Body of pancreas (tissue), 4 donors: ENCODE measurements around the gene SIRPG. TPM values are rescaled to one million over a fixed set of nuclear protein-coding genes. Genes with fewer than 3 reads are reported as not detected.
A peak's percentile ranks its signal among the peaks of the same experiment; 100 is the strongest.

ENCODE experiments used
- ATAC-seq: fragments of 150-250 bp; one replicate; pipeline ENCODE4 v1.9.1; 2016
- DNase-seq, 4 donors: peaks; one replicate each; pipeline ENCODE4 v3.0.0-alpha.2; 2019
- H3K27ac ChIP-seq, 4 donors: fragments of 200-600 bp; sonication (generic); 1 replicate in 3 of 4; 2 replicates in 1 of 4; pipeline versions ENCODE4 v1.5.1 to v1.6.1; 2016 to 2019; ENCODE audit warnings: mild to moderate bottlenecking in 1 of 4, mixed read lengths in 1 of 4, moderate library complexity in 1 of 4
- H3K27me3 ChIP-seq, 2 donors: fragments of 200-600 bp; sonication (generic); one replicate each; pipeline ENCODE4 v1.6.0; 2016; ENCODE audit warnings: mild to moderate bottlenecking in 1 of 2
- H3K36me3 ChIP-seq, 2 donors: fragments of 200-600 bp; sonication (generic); replicated peaks in 1 of 2; 2 replicates each; pipeline ENCODE4 v1.5.1; 2016; ENCODE audit warnings: low read depth in 2 of 2; ENCODE audit not compliant: insufficient read depth in 1 of 2
- H3K4me1 ChIP-seq: fragments of 200-600 bp; sonication (generic); one replicate; pipeline ENCODE4 v1.6.0; 2016
- H3K4me3 ChIP-seq, 2 donors: fragments of 200-600 bp; sonication (generic); 1 replicate in 1 of 2; 2 replicates in 1 of 2; pipeline ENCODE4 v1.5.1; 2016 to 2019
- H3K9me3 ChIP-seq, 3 donors: fragments of 200-600 bp; sonication (generic); 1 replicate in 2 of 3; 2 replicates in 1 of 3; pipeline ENCODE4 v1.5.1; 2016
- POLR2A ChIP-seq, 3 donors: fragments of 450-650 bp; IDR thresholded peaks; one replicate each; pipeline ENCODE4 v1.6.1; 2016; ENCODE audit warnings: antibody characterized with exemption in 3 of 3, mild to moderate bottlenecking in 2 of 3
- WGBS, 2 donors: methylation state at CpG; one replicate each; pipeline ENCODE4 v1.1.5; 2017; 5-methylcytosine and 5-hydroxymethylcytosine counted together
- intact Hi-C: fragments of 100-400 bp; cut with DNase I; formaldehyde crosslinking; loops from one replicate; pipeline ENCODE4 v1.15.1; 2023
- total RNA-seq, 2 donors: library from RNA; depleted of rRNA; stranded (reverse); fragments of >200 nt; gene quantifications; one replicate each; pipeline ENCODE4 v1.1.0, GENCODE V29; 2016
- TF ChIP-seq, protein P1 (sequence below), 7 experiments: fragments of 450-650 bp in 4 of 7; fragments of 200-600 bp in 3 of 7; sonication (generic) in 3 of 7; IDR thresholded peaks; one replicate each; pipeline ENCODE4 v1.5.1; 2016 to 2019; ENCODE audit warnings: antibody characterized with exemption in 7 of 7

The SIRPG gene
- total RNA-seq, 2 donors from 2014 or later = not detected

DNA sequence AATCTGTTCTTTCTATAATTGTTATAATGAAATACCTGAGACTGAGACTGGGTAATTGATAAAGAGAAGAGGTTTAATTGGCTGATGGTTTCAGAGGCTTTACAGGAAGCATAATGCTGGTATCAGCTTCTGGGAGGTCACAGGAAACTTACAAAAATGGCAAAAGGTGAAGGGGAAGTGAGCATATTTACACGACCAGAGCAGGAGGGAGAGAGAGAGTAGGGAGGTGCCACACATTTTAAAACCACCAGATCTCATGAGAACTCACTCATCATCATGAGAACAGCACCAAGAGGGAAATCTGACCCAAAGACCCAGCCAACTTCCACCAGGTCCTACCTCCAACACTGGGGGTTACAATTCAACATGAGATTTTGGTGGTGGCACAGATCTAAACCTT lies 35.1 kb downstream of the SIRPG start:
- no peaks in the 10 kb centered on the region for H3K4me1 ChIP-seq
- TF ChIP-seq, protein P1, sequence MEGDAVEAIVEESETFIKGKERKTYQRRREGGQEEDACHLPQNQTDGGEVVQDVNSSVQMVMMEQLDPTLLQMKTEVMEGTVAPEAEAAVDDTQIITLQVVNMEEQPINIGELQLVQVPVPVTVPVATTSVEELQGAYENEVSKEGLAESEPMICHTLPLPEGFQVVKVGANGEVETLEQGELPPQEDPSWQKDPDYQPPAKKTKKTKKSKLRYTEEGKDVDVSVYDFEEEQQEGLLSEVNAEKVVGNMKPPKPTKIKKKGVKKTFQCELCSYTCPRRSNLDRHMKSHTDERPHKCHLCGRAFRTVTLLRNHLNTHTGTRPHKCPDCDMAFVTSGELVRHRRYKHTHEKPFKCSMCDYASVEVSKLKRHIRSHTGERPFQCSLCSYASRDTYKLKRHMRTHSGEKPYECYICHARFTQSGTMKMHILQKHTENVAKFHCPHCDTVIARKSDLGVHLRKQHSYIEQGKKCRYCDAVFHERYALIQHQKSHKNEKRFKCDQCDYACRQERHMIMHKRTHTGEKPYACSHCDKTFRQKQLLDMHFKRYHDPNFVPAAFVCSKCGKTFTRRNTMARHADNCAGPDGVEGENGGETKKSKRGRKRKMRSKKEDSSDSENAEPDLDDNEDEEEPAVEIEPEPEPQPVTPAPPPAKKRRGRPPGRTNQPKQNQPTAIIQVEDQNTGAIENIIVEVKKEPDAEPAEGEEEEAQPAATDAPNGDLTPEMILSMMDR (IDR thresholded peaks at IDR 0.05) = no peak
- TF ChIP-seq POLR2A (IDR thresholded peaks at IDR 0.05) = no peak
- no peak overlapping the region for H3K4me3 ChIP-seq
- DNase-seq (no peak), ATAC-seq (no peak)
- no peaks in the 10 kb centered on the region for H3K9me3 ChIP-seq
- H3K27ac ChIP-seq = no peak overlapping the region
- whole genome bisulfite sequencing, 2 donors = 7 to 13% methylated on average over 1 of the region's 1 CpG
- no peaks in the 10 kb centered on the region for H3K27me3 ChIP-seq
- intact Hi-C loops = no loop called here
- no peaks in the 10 kb centered on the region for H3K36me3 ChIP-seq

DNA sequence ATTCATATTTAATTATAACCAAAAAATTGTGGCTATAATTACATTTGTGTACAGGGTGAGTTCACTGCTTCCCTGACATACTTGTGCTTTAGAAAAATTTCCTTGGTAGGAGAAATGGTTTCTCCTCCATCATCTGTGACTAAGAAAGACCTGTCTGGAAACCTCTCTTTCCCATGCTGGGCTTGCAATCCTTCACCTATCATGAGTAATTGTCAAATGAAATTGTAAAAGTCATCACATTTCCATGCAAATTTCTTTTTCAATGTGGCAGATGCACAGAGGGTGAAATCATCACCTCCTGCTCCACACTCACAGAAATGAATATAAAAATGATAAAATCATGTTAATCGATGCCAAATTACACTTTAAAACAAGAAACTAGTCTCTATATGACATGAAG lies 36.3 kb downstream of the SIRPG start:
- DNase-seq (no peak), ATAC-seq (no peak)
- Histone ChIP-seq H3K27me3 (no peaks in the 10 kb centered on the region), H3K36me3 (no peaks in the 10 kb centered on the region), H3K4me1 (no peaks in the 10 kb centered on the region), H3K27ac (no peak overlapping the region), H3K9me3 (no peaks in the 10 kb centered on the region), H3K4me3 (no peak overlapping the region)
- TF ChIP-seq, protein P1 (IDR thresholded peaks at IDR 0.05) = no peak
- no peak for TF ChIP-seq POLR2A (IDR thresholded peaks at IDR 0.05)
- intact Hi-C loops = no loop called here
- WGBS, 2 donors = 44 to 50% methylated on average over 1 of the region's 1 CpG

DNA sequence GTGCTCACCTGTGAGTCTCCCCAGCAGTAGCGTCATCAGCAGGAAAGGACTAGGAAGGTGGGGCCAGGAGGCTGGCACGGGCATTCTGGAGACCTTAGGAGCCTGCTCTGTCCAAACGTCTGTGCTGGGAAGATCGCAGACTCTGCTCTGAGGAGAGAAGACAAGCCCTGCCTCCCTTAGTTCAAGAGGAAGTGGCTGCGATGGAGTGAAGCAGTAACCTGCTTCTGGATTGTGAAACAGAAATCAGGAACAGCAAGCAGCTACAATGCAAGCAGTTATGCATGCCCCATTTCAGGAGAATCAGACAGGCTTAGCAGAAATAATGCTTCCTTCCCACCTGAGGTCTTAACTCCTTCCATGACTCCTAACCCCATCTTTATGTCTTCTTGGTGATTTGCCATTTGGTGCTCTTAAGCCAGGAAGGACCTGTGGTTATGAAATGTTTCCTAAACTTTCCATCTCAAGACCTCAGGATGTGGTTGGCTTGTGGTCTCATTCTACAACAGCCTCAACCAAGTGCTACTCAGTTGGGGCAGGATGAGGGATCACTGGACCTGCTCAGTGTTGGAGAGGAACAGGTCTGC lies 37.6 kb downstream of the SIRPG start, which contains the start of gene SIRPB1:
TSS of gene SIRPB1 (minus strand) at position 149 of the 584 bp plus-strand sequence. CDS start at position 84, 65 bp downstream.
- no peak within 1 kb of the TSS for H3K4me3 ChIP-seq
- no peaks in the 10 kb centered on the region for H3K9me3 ChIP-seq
- no peaks in the 10 kb centered on the region for H3K36me3 ChIP-seq
- ATAC-seq = no peak
- DNase-seq = peak in 1 of 4 donors; percentile 41
- no peaks in the 10 kb centered on the region for H3K4me1 ChIP-seq
- H3K27me3 ChIP-seq = no peaks in the 10 kb centered on the region
- intact Hi-C loops = loop anchor here (5.0 kb wide), 1 partner anchor 43 kb away; no protein-coding TSS in a partner anchor
- peak in 1 of 3 donors; percentile 12 for TF ChIP-seq POLR2A (IDR thresholded peaks at IDR 0.05)
- TF ChIP-seq, protein P1 (IDR thresholded peaks at IDR 0.05) = no peak
- peak within 1 kb of the TSS in 1 of 4 donors; percentile 59 for H3K27ac ChIP-seq
- 33 to 41% methylated on average over 2 to 5 of the region's 5 CpGs for WGBS, 2 donors

DNA sequence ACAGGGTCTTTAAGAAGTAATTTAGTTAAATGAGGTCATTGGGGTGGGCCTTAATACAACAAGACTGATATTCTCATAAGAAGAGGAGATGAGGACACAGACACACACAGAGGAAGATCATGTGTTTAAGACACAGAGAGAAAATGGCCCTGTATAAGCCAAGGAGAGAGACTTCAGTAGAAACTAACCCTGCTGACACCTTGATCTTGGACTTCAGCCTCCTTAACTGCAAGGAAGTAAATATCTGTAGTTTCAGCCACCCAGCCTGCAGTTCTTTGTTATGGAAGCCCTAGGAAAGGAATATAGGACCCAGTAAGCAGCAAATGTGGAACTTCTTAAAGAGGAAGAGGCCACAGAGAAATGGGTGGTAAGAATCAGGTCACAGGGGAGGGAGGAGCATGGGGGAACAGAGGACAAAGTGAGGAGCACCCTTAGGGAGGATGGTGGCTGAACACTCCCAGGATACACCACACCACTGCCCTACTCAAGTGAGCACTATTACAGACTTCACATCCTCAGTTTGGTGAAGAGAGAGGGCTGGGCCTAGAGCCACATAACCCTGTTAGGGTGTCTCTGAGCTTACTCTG lies 38.5 kb downstream of the SIRPG start:
- Histone ChIP-seq H3K27ac (peak overlapping the region in 1 of 4 donors; percentile 59), H3K4me1 (no peaks in the 10 kb centered on the region), H3K9me3 (no peaks in the 10 kb centered on the region), H3K27me3 (no peaks in the 10 kb centered on the region), H3K36me3 (no peaks in the 10 kb centered on the region), H3K4me3 (no peak overlapping the region)
- no peak for TF ChIP-seq POLR2A (IDR thresholded peaks at IDR 0.05)
- TF ChIP-seq, protein P1 (IDR thresholded peaks at IDR 0.05) = no peak
- intact Hi-C loops = loop anchor here (5.0 kb wide), 1 partner anchor 42 kb away; no protein-coding TSS in a partner anchor
- ATAC-seq = no peak
- DNase-seq = no peak

DNA sequence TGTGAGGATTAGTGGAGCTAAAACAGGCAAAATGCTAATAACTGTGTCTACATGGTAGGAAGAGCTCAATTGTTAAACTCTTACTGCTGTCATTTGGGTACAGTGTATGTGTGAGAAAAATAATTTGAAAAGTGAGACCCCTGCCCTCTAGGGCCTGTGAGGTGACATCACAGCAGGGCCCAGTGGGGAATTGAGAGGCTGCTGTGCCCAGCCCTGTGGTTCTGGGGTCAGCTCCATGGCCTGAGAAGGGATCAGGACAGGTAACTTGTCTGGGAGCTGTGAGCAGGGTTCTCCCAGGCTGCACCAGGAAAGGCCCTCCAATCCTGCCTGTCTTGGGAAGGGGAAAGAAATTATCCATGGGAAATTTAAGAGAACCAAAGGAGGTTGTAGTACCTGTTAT lies 39.1 kb downstream of the SIRPG start:
- no peak for DNase-seq
- H3K36me3 ChIP-seq = no peaks in the 10 kb centered on the region
- no peak overlapping the region for H3K4me3 ChIP-seq
- no peak for ATAC-seq
- no peaks in the 10 kb centered on the region for H3K4me1 ChIP-seq
- H3K27ac ChIP-seq = no peak overlapping the region
- TF ChIP-seq POLR2A (IDR thresholded peaks at IDR 0.05) = no peak
- TF ChIP-seq, protein P1 (IDR thresholded peaks at IDR 0.05) = no peak
- H3K27me3 ChIP-seq = no peaks in the 10 kb centered on the region
- H3K9me3 ChIP-seq = no peaks in the 10 kb centered on the region
- intact Hi-C loops = loop anchor here (5.0 kb wide), 1 partner anchor 41 kb away; no protein-coding TSS in a partner anchor
